DOHH2 (cell line): ENCODE results near the gene PKIG.

Experiments used
- H3F3A ChIP-seq: fragments of 200-600 bp; sonication (generic), shearing (Covaris generic); 2 replicates; pipeline ENCODE4 v1.6.0; 2016; ENCODE audit warnings: antibody characterized with exemption, mild to moderate bottlenecking; ENCODE audit not compliant: control insufficient read depth, insufficient read depth
- H3K27ac ChIP-seq: fragments of 200-600 bp; sonication (generic); 2 replicates; pipeline ENCODE4 v1.5.1; 2014; ENCODE audit warnings: low read depth, mild to moderate bottlenecking, low read length, moderate library complexity
- H3K27me3 ChIP-seq: fragments of 200-600 bp; sonication (generic); 2 replicates; pipeline ENCODE4 v1.6.1; 2014; ENCODE audit warnings: mild to moderate bottlenecking, low read length, mixed read lengths; ENCODE audit not compliant: control insufficient read depth
- H3K36me3 ChIP-seq: fragments of 200-600 bp; sonication (generic); 2 replicates; pipeline ENCODE4 v1.6.1; 2014; ENCODE audit warnings: mild to moderate bottlenecking, low read length, moderate library complexity, mixed read lengths; ENCODE audit not compliant: control insufficient read depth
- H3K4me1 ChIP-seq: fragments of 200-600 bp; sonication (generic); 2 replicates; pipeline ENCODE4 v1.6.1; 2014; ENCODE audit warnings: mild to moderate bottlenecking, low read length, mixed read lengths; ENCODE audit not compliant: control insufficient read depth
- H3K4me2 ChIP-seq: fragments of 200-600 bp; sonication (generic); 2 replicates; pipeline ENCODE4 v1.6.0; 2014; ENCODE audit warnings: mild to moderate bottlenecking, low read length, moderate library complexity
- H3K4me3 ChIP-seq: fragments of 200-600 bp; sonication (generic); 2 replicates; pipeline ENCODE4 v1.5.1; 2014; ENCODE audit warnings: mild to moderate bottlenecking, low read length, mixed read lengths
- H3K79me2 ChIP-seq: fragments of 200-600 bp; sonication (generic); 2 replicates; pipeline ENCODE4 v1.6.1; 2014; ENCODE audit warnings: mild to moderate bottlenecking, low read length, mixed read lengths; ENCODE audit not compliant: control insufficient read depth
- H3K9me2 ChIP-seq: fragments of 200-600 bp; sonication (generic); replicated peaks from 2 replicates; pipeline ENCODE4 v1.6.1; 2014; ENCODE audit warnings: mild to moderate bottlenecking, low read length, mixed read lengths; ENCODE audit not compliant: control insufficient read depth
- H3K9me3 ChIP-seq: fragments of 200-600 bp; sonication (generic); 2 replicates; pipeline ENCODE4 v1.6.1; 2014; ENCODE audit warnings: antibody characterized with exemption, low read length, mixed read lengths; ENCODE audit not compliant: control insufficient read depth, insufficient read depth
- H4K20me1 ChIP-seq: fragments of 200-600 bp; sonication (generic); 2 replicates; pipeline ENCODE4 v1.6.0; 2014; ENCODE audit warnings: low read depth, mild to moderate bottlenecking, antibody characterized with exemption, low read length, moderate library complexity; ENCODE audit not compliant: control insufficient read depth, insufficient read depth
- EZH2phosphoT487 ChIP-seq: fragments of 200-600 bp; sonication (generic); IDR thresholded peaks from 2 replicates; pipeline ENCODE4 v1.6.1; 2017; ENCODE audit warnings: borderline replicate concordance, mild to moderate bottlenecking, antibody characterized with exemption, low read length, moderate library complexity, mixed read lengths
- TF ChIP-seq, protein P1 (sequence below): fragments of 200-600 bp; sonication (generic); IDR thresholded peaks from one replicate; pipeline ENCODE4 v1.5.1; 2014; ENCODE audit warnings: antibody characterized with exemption, mild to moderate bottlenecking, low read depth, low read length; ENCODE audit not compliant: poor library complexity, severe bottlenecking

Gene PKIG

GRCh38 chr20:44646641-44647274 is 64.4 kb downstream of the PKIG start:
- Histone ChIP-seq H3K4me3 (peak overlapping the region; percentile 70), H3K4me2 (peak overlapping the region; percentile 87)
- TF ChIP-seq, protein P1, sequence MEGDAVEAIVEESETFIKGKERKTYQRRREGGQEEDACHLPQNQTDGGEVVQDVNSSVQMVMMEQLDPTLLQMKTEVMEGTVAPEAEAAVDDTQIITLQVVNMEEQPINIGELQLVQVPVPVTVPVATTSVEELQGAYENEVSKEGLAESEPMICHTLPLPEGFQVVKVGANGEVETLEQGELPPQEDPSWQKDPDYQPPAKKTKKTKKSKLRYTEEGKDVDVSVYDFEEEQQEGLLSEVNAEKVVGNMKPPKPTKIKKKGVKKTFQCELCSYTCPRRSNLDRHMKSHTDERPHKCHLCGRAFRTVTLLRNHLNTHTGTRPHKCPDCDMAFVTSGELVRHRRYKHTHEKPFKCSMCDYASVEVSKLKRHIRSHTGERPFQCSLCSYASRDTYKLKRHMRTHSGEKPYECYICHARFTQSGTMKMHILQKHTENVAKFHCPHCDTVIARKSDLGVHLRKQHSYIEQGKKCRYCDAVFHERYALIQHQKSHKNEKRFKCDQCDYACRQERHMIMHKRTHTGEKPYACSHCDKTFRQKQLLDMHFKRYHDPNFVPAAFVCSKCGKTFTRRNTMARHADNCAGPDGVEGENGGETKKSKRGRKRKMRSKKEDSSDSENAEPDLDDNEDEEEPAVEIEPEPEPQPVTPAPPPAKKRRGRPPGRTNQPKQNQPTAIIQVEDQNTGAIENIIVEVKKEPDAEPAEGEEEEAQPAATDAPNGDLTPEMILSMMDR = no peak
- TF ChIP-seq EZH2phosphoT487 = no peak

DNA sequence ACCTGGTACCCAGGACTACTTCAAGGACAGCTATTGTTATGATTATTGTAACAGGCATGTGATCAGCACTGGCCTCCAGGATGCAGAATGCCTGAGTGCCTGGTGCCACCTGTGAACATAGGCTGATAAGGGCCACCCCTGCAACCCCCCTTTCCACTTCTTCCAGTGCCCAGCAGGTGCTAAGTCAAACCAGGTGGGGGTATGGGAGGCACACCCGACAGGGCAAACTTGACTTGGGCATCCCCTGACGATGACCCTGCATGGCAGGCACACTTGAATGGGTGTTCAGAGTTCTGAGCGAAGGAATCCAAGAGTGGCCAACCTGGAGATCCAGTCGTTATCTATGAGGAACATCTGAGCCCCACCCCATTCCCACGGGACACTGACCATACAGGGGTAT is 65.7 kb downstream of the PKIG start:
- Histone ChIP-seq H3F3A (peaks cover 26% of the 10 kb centered on the region), H3K36me3 (peaks cover 15% of the 10 kb centered on the region), H3K9me3 (no peaks in the 10 kb centered on the region), H3K4me1 (peaks cover 90% of the 10 kb centered on the region), H3K79me2 (peaks cover 47% of the 10 kb centered on the region), H4K20me1 (no peaks in the 10 kb centered on the region), H3K27me3 (peaks cover 6% of the 10 kb centered on the region), H3K27ac (peak overlapping the region; percentile 95), H3K9me2 (no peaks in the 10 kb centered on the region), H3K4me3 (peak overlapping the region; percentile 70), H3K4me2 (peak overlapping the region; percentile 87)
- TF ChIP-seq, protein P1 = no peak
- no peak for TF ChIP-seq EZH2phosphoT487

More at GRCh38 chr20:44646641-44647274, 64.4 kb downstream of the PKIG start:
- Histone ChIP-seq H3K79me2 (peaks cover 50% of the 10 kb centered on the region), H3K4me1 (peaks cover 94% of the 10 kb centered on the region), H3K36me3 (peaks cover 19% of the 10 kb centered on the region), H3K27ac (peak overlapping the region; percentile 95), H3F3A (peaks cover 24% of the 10 kb centered on the region), H3K9me2 (no peaks in the 10 kb centered on the region), H4K20me1 (no peaks in the 10 kb centered on the region), H3K27me3 (no peaks in the 10 kb centered on the region), H3K9me3 (no peaks in the 10 kb centered on the region)

- H3K27ac ChIP-seq = peak overlapping the region; percentile 95
- peak overlapping the region; percentile 87 for H3K4me2 ChIP-seq
- peak overlapping the region; percentile 70 for H3K4me3 ChIP-seq
- H3K27me3 ChIP-seq = peaks cover 11% of the 10 kb centered on the region
- H3K9me2 ChIP-seq = no peaks in the 10 kb centered on the region
- H3K9me3 ChIP-seq = no peaks in the 10 kb centered on the region
- peaks cover 85% of the 10 kb centered on the region for H3K4me1 ChIP-seq
- H4K20me1 ChIP-seq = no peaks in the 10 kb centered on the region
- peaks cover 44% of the 10 kb centered on the region for H3K79me2 ChIP-seq
- peaks cover 15% of the 10 kb centered on the region for H3K36me3 ChIP-seq
- peaks cover 22% of the 10 kb centered on the region for H3F3A ChIP-seq
- TF ChIP-seq EZH2phosphoT487 = no peak
- TF ChIP-seq, protein P1 = no peak
Observed at GRCh38 chr20:44648579-44648978, 66.2 kb downstream of the PKIG start.
